IMR-90 (cell line): ENCODE measurements around the gene GRPR. TPM values are rescaled to one million over a fixed set of nuclear protein-coding genes. Genes with fewer than 3 reads are reported as not detected.
A peak's percentile ranks its signal among the peaks of the same experiment; 100 is the strongest.

Experiments
- ATAC-seq: fragments of 200-7000 bp; cut with Tn5 transposase; 2 replicates; pipeline ENCODE4 v1.9.1; 2020; ENCODE audit warnings: low read depth, mild to moderate bottlenecking, moderate library complexity
- BruUV-seq: library from RNA; stranded (reverse); fragments of 400-500 nt; replicated peaks from 2 replicates; lab custom pipeline; 2021; lab: Mats Ljungman, UMichigan
- CTCF ChIA-PET: fragments of 300-600 bp; formaldehyde crosslinking; extraction: SDS; loops from one replicate; lab custom pipeline; 2021; ENCODE audit warnings: antibody characterized with exemption; lab: Yijun Ruan, JAX
- POLR2A ChIA-PET: fragments of 300-600 bp; sonication (Branson Sonifier 250); formaldehyde crosslinking; loops from one replicate; lab custom pipeline; 2022; ENCODE audit warnings: antibody characterized with exemption; ENCODE audit not compliant: unreplicated experiment; lab: Charles Lee
- DNase-seq: peaks from one replicate; pipeline ENCODE4 v3.0.0; 2013
- H2AFZ ChIP-seq: replicated peaks from 2 replicates; pipeline ENCODE3; 2013; ENCODE audit warnings: low read length, mild to moderate bottlenecking; ENCODE audit not compliant: poor library complexity
- H2AK5ac ChIP-seq: 2 replicates; pipeline ENCODE4 v1.6.1; 2013; ENCODE audit warnings: low read depth, low read length, inconsistent platforms
- H2AK9ac ChIP-seq: replicated peaks from 2 replicates; pipeline ENCODE3; 2013; ENCODE audit warnings: mild to moderate bottlenecking, low read depth, low read length, moderate library complexity; ENCODE audit not compliant: poor library complexity
- H2BK120ac ChIP-seq: 2 replicates; pipeline ENCODE4 v1.6.1; 2013; ENCODE audit warnings: low read depth, low read length, inconsistent platforms
- H2BK15ac ChIP-seq: 3 replicates; pipeline ENCODE4 v1.6.1; 2013; ENCODE audit warnings: low read depth, low read length, inconsistent platforms
- H2BK20ac ChIP-seq: 2 replicates; pipeline ENCODE4 v1.6.1; 2013; ENCODE audit warnings: low read depth, mild to moderate bottlenecking, inconsistent platforms, low read length, moderate library complexity
- H2BK5ac ChIP-seq: 2 replicates; pipeline ENCODE4 v1.6.1; 2013; ENCODE audit warnings: mild to moderate bottlenecking, low read depth, low read length, inconsistent platforms; ENCODE audit not compliant: poor library complexity, severe bottlenecking
- H3K14ac ChIP-seq: replicated peaks from 2 replicates; pipeline ENCODE4 v1.6.1; 2013; ENCODE audit warnings: low read depth, low read length, inconsistent platforms
- H3K18ac ChIP-seq: 2 replicates; pipeline ENCODE4 v1.6.1; 2013; ENCODE audit warnings: low read depth, low read length, control low read depth
- H3K23ac ChIP-seq: 2 replicates; pipeline ENCODE4 v1.6.1; 2013; ENCODE audit warnings: low read depth, low read length, inconsistent platforms
- H3K27ac ChIP-seq: 2 replicates; pipeline ENCODE4 v1.5.1; 2013; ENCODE audit warnings: mild to moderate bottlenecking, control low read depth, low read length; ENCODE audit not compliant: insufficient read depth
- H3K27me3 ChIP-seq: 2 replicates; pipeline ENCODE4 v1.6.1; 2013; ENCODE audit warnings: low read length; ENCODE audit not compliant: control insufficient read depth, insufficient read depth
- H3K36me3 ChIP-seq: 2 replicates; pipeline ENCODE4 v1.6.1; 2013; ENCODE audit warnings: low read length, mixed read lengths; ENCODE audit not compliant: control insufficient read depth, insufficient read depth
- H3K4ac ChIP-seq: 2 replicates; pipeline ENCODE4 v1.6.1; 2013; ENCODE audit warnings: low read depth, low read length, inconsistent platforms
- H3K4me1 ChIP-seq: 2 replicates; pipeline ENCODE4 v1.6.1; 2013; ENCODE audit warnings: low read length, mixed read lengths; ENCODE audit not compliant: control insufficient read depth, insufficient read depth
- H3K4me2 ChIP-seq: 2 replicates; pipeline ENCODE4 v1.6.1; 2013; ENCODE audit warnings: low read depth, mild to moderate bottlenecking, control low read depth, low read length, moderate library complexity
- H3K4me3 ChIP-seq: 2 replicates; pipeline ENCODE4 v1.5.1; 2013; ENCODE audit warnings: low read depth, mild to moderate bottlenecking, control low read depth, low read length, moderate library complexity; ENCODE audit not compliant: insufficient read depth
- H3K56ac ChIP-seq: 2 replicates; pipeline ENCODE4 v1.6.1; 2013; ENCODE audit warnings: low read length, inconsistent platforms; ENCODE audit not compliant: insufficient read depth; ENCODE audit errors: extremely low read depth
- H3K79me1 ChIP-seq, 2 experiments: 2 replicates each; pipeline ENCODE4 v1.6.1; 2013; ENCODE audit warnings: low read length in 2 of 2, inconsistent platforms in 1 of 2, low read depth in 1 of 2
- H3K9ac ChIP-seq: 2 replicates; pipeline ENCODE4 v1.6.1; 2013; ENCODE audit warnings: low read depth, low read length, control low read depth
- H3K9me1 ChIP-seq: 2 replicates; pipeline ENCODE4 v1.6.1; 2013; ENCODE audit warnings: low read length, inconsistent platforms; ENCODE audit not compliant: insufficient read depth
- H3K9me3 ChIP-seq: 2 replicates; pipeline ENCODE4 v1.6.1; 2013; ENCODE audit warnings: low read length; ENCODE audit not compliant: control insufficient read depth, insufficient read depth
- H4K20me1 ChIP-seq: 2 replicates; pipeline ENCODE4 v1.6.1; 2013; ENCODE audit warnings: low read length, inconsistent platforms; ENCODE audit not compliant: insufficient read depth
- H4K5ac ChIP-seq: 2 replicates; pipeline ENCODE4 v1.6.1; 2013; ENCODE audit warnings: mild to moderate bottlenecking, low read depth, low read length, control low read depth
- H4K8ac ChIP-seq, 2 experiments: 2 replicates each; pipeline ENCODE4 v1.6.1; 2013; ENCODE audit warnings: low read depth in 2 of 2, low read length in 2 of 2, control low read depth in 1 of 2, inconsistent platforms in 1 of 2
- H4K91ac ChIP-seq: 2 replicates; pipeline ENCODE4 v1.6.1; 2013; ENCODE audit warnings: low read depth, low read length, inconsistent platforms; ENCODE audit not compliant: insufficient read depth
- FOS ChIP-seq: fragments of 150-350 bp; IDR thresholded peaks from 2 replicates; pipeline ENCODE4 v1.6.1; 2016; ENCODE audit warnings: low read depth, low read length
- NFE2L2 ChIP-seq: fragments of 150-350 bp; IDR thresholded peaks from 2 replicates; pipeline ENCODE4 v1.6.1; 2016; ENCODE audit warnings: low read depth, mild to moderate bottlenecking, low read length
- RCOR1 ChIP-seq: IDR thresholded peaks from 2 replicates; pipeline ENCODE4 v1.6.1; 2012; ENCODE audit warnings: mild to moderate bottlenecking, low read length, improper control_type of control experiment; ENCODE audit not compliant: insufficient replicate concordance
- WGBS, 2 experiments: methylation state at CpG; one replicate each; pipeline versions ENCODE4 v1.1.5 to v1.1.7; 2013; ENCODE audit warnings: missing lambda C conversion rate in 2 of 2; ENCODE audit not compliant: insufficient read length in 1 of 2; ENCODE audit errors: extremely low coverage in 2 of 2; 5-methylcytosine and 5-hydroxymethylcytosine counted together
- dilution Hi-C: fragments of 300-500 bp; cut with HindIII; formaldehyde crosslinking; loops from one replicate; pipeline ENCODE4 v1.14.3; 2018; ENCODE audit warnings: low sequenced_read_pairs; ENCODE audit not compliant: unreplicated experiment
- in situ Hi-C: fragments of 300-500 bp; cut with MboI; formaldehyde crosslinking; loops from 3 replicates; pipeline ENCODE4 v1.14.3; 2019; ENCODE audit warnings: low sequenced_read_pairs, inconsistent platforms, mixed read lengths
- intact Hi-C: fragments of 100-400 bp; cut with micrococcal nuclease; formaldehyde crosslinking; loops from 2 replicates; pipeline ENCODE4 v1.10.0; 2022
- polyA plus RNA-seq, 3 experiments: library from polyadenylated mRNA; depleted of rRNA; stranded (reverse); fragments of >200 nt; gene quantifications; 2 replicates each; pipeline ENCODE4 v1.2.3, GENCODE V29; 2012; ENCODE audit warnings: low replicate concordance in 1 of 3
- total RNA-seq: library from RNA; depleted of rRNA; stranded (reverse); fragments of >200 nt; gene quantifications from 2 replicates; pipeline ENCODE4 v1.2.3, GENCODE V29; 2012
- TF ChIP-seq, protein P1 (sequence below): conservative IDR thresholded peaks from 2 replicates; pipeline ENCODE4 v1.5.1; 2012; ENCODE audit warnings: mild to moderate bottlenecking, low read depth, low read length, improper control_type of control experiment

The GRPR gene
- total and polyA plus RNA-seq, 2 of the 4 experiments (the other 2 are of a cell fraction): 9.2 to 13.6 TPM

DNA sequence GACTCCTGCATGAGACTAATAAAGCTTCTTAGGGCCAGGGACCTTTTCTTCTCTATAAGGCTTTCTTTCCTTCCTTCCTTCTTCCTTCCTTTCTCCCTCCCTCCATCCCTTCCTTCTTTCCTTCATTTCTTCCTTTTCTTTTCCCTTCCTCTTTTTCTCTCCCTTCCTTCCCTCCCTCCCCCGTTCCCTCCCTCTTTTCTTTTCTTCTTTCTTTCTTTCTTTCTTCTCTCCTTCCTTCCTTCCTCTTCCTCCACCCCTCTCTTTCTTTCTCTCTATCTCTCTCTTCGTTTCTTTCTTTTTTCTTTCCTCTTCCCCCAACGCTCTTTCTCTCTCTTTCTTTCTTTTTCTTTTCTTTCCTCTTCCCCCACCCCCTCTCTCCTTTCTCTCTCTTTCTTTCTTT, 41.4 kb downstream of the GRPR start:
- H2BK120ac ChIP-seq: peak overlapping the region; percentile 47; the same call in 1 of the 2 replicates
- H4K20me1 ChIP-seq: no peaks in the 10 kb centered on the region
- no peak overlapping the region for H3K18ac ChIP-seq
- no peak overlapping the region for H3K4ac ChIP-seq
- dilution Hi-C loops: no loop called here
- H3K79me1 ChIP-seq: no peaks in the 10 kb centered on the region
- no peak overlapping the region for H3K9ac ChIP-seq
- peaks cover 5% of the 10 kb centered on the region; the same call in 1 of the 2 replicates for H3K9me1 ChIP-seq
- H2BK15ac ChIP-seq: no peak overlapping the region
- no peak overlapping the region for H3K4me3 ChIP-seq
- CTCF ChIA-PET: no interaction called here
- H3K27me3 ChIP-seq: peaks cover 2% of the 10 kb centered on the region; the same call in 1 of the 2 replicates
- no peak overlapping the region for H2BK20ac ChIP-seq
- no peak overlapping the region for H3K14ac ChIP-seq
- no peak overlapping the region for H2AK5ac ChIP-seq
- no peak for ATAC-seq
- peaks cover 3% of the 10 kb centered on the region; the same call in 1 of the 2 replicates for H3K9me3 ChIP-seq
- no peak overlapping the region for H3K27ac ChIP-seq
- no peak overlapping the region for H4K91ac ChIP-seq
- H3K4me2 ChIP-seq: no peak overlapping the region
- intact Hi-C loops: no loop called here
- H4K8ac ChIP-seq: no peak overlapping the region
- H3K4me1 ChIP-seq: peaks cover 6% of the 10 kb centered on the region
- BruUV-seq: no TSS peak
- TF ChIP-seq NFE2L2 (no peak), RCOR1 (no peak), FOS (no peak)
- TF ChIP-seq, protein P1, sequence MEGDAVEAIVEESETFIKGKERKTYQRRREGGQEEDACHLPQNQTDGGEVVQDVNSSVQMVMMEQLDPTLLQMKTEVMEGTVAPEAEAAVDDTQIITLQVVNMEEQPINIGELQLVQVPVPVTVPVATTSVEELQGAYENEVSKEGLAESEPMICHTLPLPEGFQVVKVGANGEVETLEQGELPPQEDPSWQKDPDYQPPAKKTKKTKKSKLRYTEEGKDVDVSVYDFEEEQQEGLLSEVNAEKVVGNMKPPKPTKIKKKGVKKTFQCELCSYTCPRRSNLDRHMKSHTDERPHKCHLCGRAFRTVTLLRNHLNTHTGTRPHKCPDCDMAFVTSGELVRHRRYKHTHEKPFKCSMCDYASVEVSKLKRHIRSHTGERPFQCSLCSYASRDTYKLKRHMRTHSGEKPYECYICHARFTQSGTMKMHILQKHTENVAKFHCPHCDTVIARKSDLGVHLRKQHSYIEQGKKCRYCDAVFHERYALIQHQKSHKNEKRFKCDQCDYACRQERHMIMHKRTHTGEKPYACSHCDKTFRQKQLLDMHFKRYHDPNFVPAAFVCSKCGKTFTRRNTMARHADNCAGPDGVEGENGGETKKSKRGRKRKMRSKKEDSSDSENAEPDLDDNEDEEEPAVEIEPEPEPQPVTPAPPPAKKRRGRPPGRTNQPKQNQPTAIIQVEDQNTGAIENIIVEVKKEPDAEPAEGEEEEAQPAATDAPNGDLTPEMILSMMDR: no peak
- no peak overlapping the region for H3K56ac ChIP-seq
- no peak overlapping the region for H2AK9ac ChIP-seq
- no peak overlapping the region for H2BK5ac ChIP-seq
- in situ Hi-C loops: no loop called here
- H4K5ac ChIP-seq: no peak overlapping the region
- H3K23ac ChIP-seq: no peak overlapping the region; the same call in 1 of the 2 replicates
- no peaks in the 10 kb centered on the region for H3K36me3 ChIP-seq
- no peak overlapping the region for H2AFZ ChIP-seq
- WGBS, 2 experiments: 80 to 100% methylated on average over 2 to 3 of the region's 3 CpGs
- no peak for DNase-seq
- POLR2A ChIA-PET: no interaction called here
